ENCODE measurements around the gene NRP1. TPM values are rescaled to one million over a fixed set of nuclear protein-coding genes. Genes with fewer than 3 reads are reported as not detected.
"Not testable (repeated sequence)": the region's sequence is repeated elsewhere in the genome, so short reads cannot be mapped to it uniquely, and the experiment has no call there.

The NRP1 gene
- total RNA-seq (100 to 1,000 TPM; 111 to 221 TPM), polyA plus RNA-seq (10 to 100 TPM; 19.2 to 52.9 TPM)
- long read RNA-seq, donor 1, full-length matches to known transcripts: 30 of 130 reads
- long read RNA-seq, donor 1, partial matches to known transcripts: 49 of 130 reads
- long read RNA-seq, donor 1, other reads (novel, unspliced or antisense): 51 of 130 reads
- long read RNA-seq, donor 2, full-length matches to known transcripts: 21 of 133 reads
- long read RNA-seq, donor 2, partial matches to known transcripts: 24 of 133 reads
- long read RNA-seq, donor 2, other reads (novel, unspliced or antisense): 88 of 133 reads

GRCh38 chr10:33334153-33334804 is at the start of gene NRP1:
NRP1 (minus strand) TSS chr10:33334667; CDS start chr10:33334382, 285 bp downstream.
- Histone ChIP-seq H3K9me3 (ENCODE audit: control insufficient read depth, low read length) (no peaks in the 10 kb centered on the region), H3K36me3 (ENCODE audit: control insufficient read depth in 1 of 2, insufficient read depth in 2 of 2, low read length in 1 of 2) (no peaks in the 10 kb centered on the region), H3K27me3 (ENCODE audit: control insufficient read depth in 1 of 2, insufficient read depth in 2 of 2, low read length in 1 of 2) (no peaks in the 10 kb centered on the region), H3K4me1 (ENCODE audit: control insufficient read depth in 1 of 2, insufficient read depth in 2 of 2, low read length in 2 of 2) (peaks cover 0 to 3% of the 10 kb centered on the region in 2 donors), H3K27ac (ENCODE audit: low read depth in 1 of 2, low read length in 2 of 2) (peak within 1 kb of the TSS; percentile 36 to 87), H3K4me3 (ENCODE audit: low read length in 2 of 2) (peak within 1 kb of the TSS; percentile 61 to 65)
- intact Hi-C loops (cut with DNase I): loop anchor here (5.0 to 10.0 kb wide), 9 partner anchors 47 to 1303 kb away; no protein-coding TSS in a partner anchor
- 0 to 1% methylated on average over 41 to 43 of the region's 44 CpGs for WGBS, 2 donors
- ATAC-seq (ENCODE audit: low FRiP score) (peak; percentile 62), DNase-seq (peak; percentile 65 to 79)

GRCh38 chr10:33384201-33384600 is 49.7 kb upstream of the NRP1 start:
- ATAC-seq (ENCODE audit: low FRiP score); DNase-seq; intact Hi-C loops (cut with DNase I); H3K4me1 ChIP-seq (ENCODE audit: control insufficient read depth in 1 of 2, insufficient read depth in 2 of 2, low read length in 2 of 2); H3K9me3 ChIP-seq (ENCODE audit: control insufficient read depth, low read length); H3K27ac ChIP-seq (ENCODE audit: low read depth in 1 of 2, low read length in 2 of 2); H3K4me3 ChIP-seq (ENCODE audit: low read length in 2 of 2); H3K36me3 ChIP-seq (ENCODE audit: control insufficient read depth in 1 of 2, insufficient read depth in 2 of 2, low read length in 1 of 2); H3K27me3 ChIP-seq (ENCODE audit: control insufficient read depth in 1 of 2, insufficient read depth in 2 of 2, low read length in 1 of 2): not testable (repeated sequence)
- 75 to 89% methylated on average over 3 of the region's 3 CpGs for WGBS, 2 donors

- no peak for ATAC-seq (ENCODE audit: low FRiP score)
- Histone ChIP-seq H3K4me3 (ENCODE audit: low read length in 2 of 2) (no peak overlapping the region), H3K27ac (ENCODE audit: low read depth in 1 of 2, low read length in 2 of 2) (no peak overlapping the region), H3K9me3 (ENCODE audit: control insufficient read depth, low read length) (no peaks in the 10 kb centered on the region), H3K4me1 (ENCODE audit: control insufficient read depth in 1 of 2, insufficient read depth in 2 of 2, low read length in 2 of 2) (no peaks in the 10 kb centered on the region), H3K27me3 (ENCODE audit: control insufficient read depth in 1 of 2, insufficient read depth in 2 of 2, low read length in 1 of 2) (no peaks in the 10 kb centered on the region), H3K36me3 (ENCODE audit: control insufficient read depth in 1 of 2, insufficient read depth in 2 of 2, low read length in 1 of 2) (no peaks in the 10 kb centered on the region)
- DNase-seq: no peak
- WGBS, 2 donors: 82 to 91% methylated on average over 3 to 4 of the region's 4 CpGs
- intact Hi-C loops (cut with DNase I): no loop called here
Observed at GRCh38 chr10:33382921-33383713, 48.6 kb upstream of the NRP1 start.

- no peaks in the 10 kb centered on the region for H3K9me3 ChIP-seq (ENCODE audit: control insufficient read depth, low read length)
- intact Hi-C loops (cut with DNase I): no loop called here
- H3K27me3 ChIP-seq (ENCODE audit: control insufficient read depth in 1 of 2, insufficient read depth in 2 of 2, low read length in 1 of 2): no peaks in the 10 kb centered on the region
- WGBS, 2 donors: 70 to 71% methylated on average over 2 of the region's 2 CpGs
- no peak overlapping the region for H3K4me3 ChIP-seq (ENCODE audit: low read length in 2 of 2)
- DNase-seq (no peak), ATAC-seq (ENCODE audit: low FRiP score) (no peak)
- no peaks in the 10 kb centered on the region for H3K36me3 ChIP-seq (ENCODE audit: control insufficient read depth in 1 of 2, insufficient read depth in 2 of 2, low read length in 1 of 2)
- H3K27ac ChIP-seq (ENCODE audit: low read depth in 1 of 2, low read length in 2 of 2): no peak overlapping the region
- H3K4me1 ChIP-seq (ENCODE audit: control insufficient read depth in 1 of 2, insufficient read depth in 2 of 2, low read length in 2 of 2): no peaks in the 10 kb centered on the region
Observed at GRCh38 chr10:33382216-33382600, 47.7 kb upstream of the NRP1 start.

- intact Hi-C loops (cut with DNase I): no loop called here
Observed at GRCh38 chr10:33381451-33382215, 47.2 kb upstream of the NRP1 start.

GRCh38 chr10:33377658-33378025 is 43.2 kb upstream of the NRP1 start:
- Histone ChIP-seq H3K27ac (ENCODE audit: low read depth in 1 of 2, low read length in 2 of 2) (no peak overlapping the region), H3K4me3 (ENCODE audit: low read length in 2 of 2) (no peak overlapping the region), H3K9me3 (ENCODE audit: control insufficient read depth, low read length) (no peaks in the 10 kb centered on the region), H3K36me3 (ENCODE audit: control insufficient read depth in 1 of 2, insufficient read depth in 2 of 2, low read length in 1 of 2) (no peaks in the 10 kb centered on the region), H3K4me1 (ENCODE audit: control insufficient read depth in 1 of 2, insufficient read depth in 2 of 2, low read length in 2 of 2) (peaks cover 0 to 2% of the 10 kb centered on the region in 2 donors), H3K27me3 (ENCODE audit: control insufficient read depth in 1 of 2, insufficient read depth in 2 of 2, low read length in 1 of 2) (no peaks in the 10 kb centered on the region)
- 96 to 97% methylated on average over 4 of the region's 4 CpGs for WGBS, 2 donors
- intact Hi-C loops (cut with DNase I): no loop called here
- ATAC-seq (ENCODE audit: low FRiP score) (no peak), DNase-seq (no peak)

More at GRCh38 chr10:33381451-33382215, 47.2 kb upstream of the NRP1 start:
- H3K9me3 ChIP-seq (ENCODE audit: control insufficient read depth, low read length): no peaks in the 10 kb centered on the region
- DNase-seq (no peak), ATAC-seq (ENCODE audit: low FRiP score) (no peak)
- H3K27ac ChIP-seq (ENCODE audit: low read depth in 1 of 2, low read length in 2 of 2): no peak overlapping the region
- no peaks in the 10 kb centered on the region for H3K27me3 ChIP-seq (ENCODE audit: control insufficient read depth in 1 of 2, insufficient read depth in 2 of 2, low read length in 1 of 2)
- no peaks in the 10 kb centered on the region for H3K36me3 ChIP-seq (ENCODE audit: control insufficient read depth in 1 of 2, insufficient read depth in 2 of 2, low read length in 1 of 2)
- 67 to 71% methylated on average over 12 of the region's 12 CpGs for WGBS, 2 donors
- peaks cover 0 to 2% of the 10 kb centered on the region in 2 donors for H3K4me1 ChIP-seq (ENCODE audit: control insufficient read depth in 1 of 2, insufficient read depth in 2 of 2, low read length in 2 of 2)
- H3K4me3 ChIP-seq (ENCODE audit: low read length in 2 of 2): no peak overlapping the region

GRCh38 chr10:33376976-33377657 is 42.6 kb upstream of the NRP1 start:
- ATAC-seq (ENCODE audit: low FRiP score): no peak
- intact Hi-C loops (cut with DNase I): no loop called here
- 48 to 49% methylated on average over 4 of the region's 4 CpGs for WGBS, 2 donors

GRCh38 chr10:33376476-33376875 is 42.0 kb upstream of the NRP1 start:
- Histone ChIP-seq H3K27ac (ENCODE audit: low read depth in 1 of 2, low read length in 2 of 2) (no peak overlapping the region), H3K4me3 (ENCODE audit: low read length in 2 of 2) (no peak overlapping the region), H3K9me3 (ENCODE audit: control insufficient read depth, low read length) (peaks cover 1% of the 10 kb centered on the region), H3K4me1 (ENCODE audit: control insufficient read depth in 1 of 2, insufficient read depth in 2 of 2, low read length in 2 of 2) (peaks cover 0 to 2% of the 10 kb centered on the region in 2 donors), H3K36me3 (ENCODE audit: control insufficient read depth in 1 of 2, insufficient read depth in 2 of 2, low read length in 1 of 2) (no peaks in the 10 kb centered on the region), H3K27me3 (ENCODE audit: control insufficient read depth in 1 of 2, insufficient read depth in 2 of 2, low read length in 1 of 2) (no peaks in the 10 kb centered on the region)
- DNase-seq: no peak
- 83 to 91% methylated on average over 2 of the region's 2 CpGs for WGBS, 2 donors
- no peak for ATAC-seq (ENCODE audit: low FRiP score)
- intact Hi-C loops (cut with DNase I): no loop called here

More at GRCh38 chr10:33376976-33377657, 42.6 kb upstream of the NRP1 start:
- Histone ChIP-seq H3K4me1 (ENCODE audit: control insufficient read depth in 1 of 2, insufficient read depth in 2 of 2, low read length in 2 of 2) (peaks cover 0 to 2% of the 10 kb centered on the region in 2 donors), H3K27me3 (ENCODE audit: control insufficient read depth in 1 of 2, insufficient read depth in 2 of 2, low read length in 1 of 2) (no peaks in the 10 kb centered on the region), H3K27ac (ENCODE audit: low read depth in 1 of 2, low read length in 2 of 2) (no peak overlapping the region), H3K4me3 (ENCODE audit: low read length in 2 of 2) (no peak overlapping the region), H3K9me3 (ENCODE audit: control insufficient read depth, low read length) (peaks cover 1% of the 10 kb centered on the region), H3K36me3 (ENCODE audit: control insufficient read depth in 1 of 2, insufficient read depth in 2 of 2, low read length in 1 of 2) (no peaks in the 10 kb centered on the region)
- no peak for DNase-seq
